ENCODE results near the gene OR2B2.

Gene OR2B2

DNA sequence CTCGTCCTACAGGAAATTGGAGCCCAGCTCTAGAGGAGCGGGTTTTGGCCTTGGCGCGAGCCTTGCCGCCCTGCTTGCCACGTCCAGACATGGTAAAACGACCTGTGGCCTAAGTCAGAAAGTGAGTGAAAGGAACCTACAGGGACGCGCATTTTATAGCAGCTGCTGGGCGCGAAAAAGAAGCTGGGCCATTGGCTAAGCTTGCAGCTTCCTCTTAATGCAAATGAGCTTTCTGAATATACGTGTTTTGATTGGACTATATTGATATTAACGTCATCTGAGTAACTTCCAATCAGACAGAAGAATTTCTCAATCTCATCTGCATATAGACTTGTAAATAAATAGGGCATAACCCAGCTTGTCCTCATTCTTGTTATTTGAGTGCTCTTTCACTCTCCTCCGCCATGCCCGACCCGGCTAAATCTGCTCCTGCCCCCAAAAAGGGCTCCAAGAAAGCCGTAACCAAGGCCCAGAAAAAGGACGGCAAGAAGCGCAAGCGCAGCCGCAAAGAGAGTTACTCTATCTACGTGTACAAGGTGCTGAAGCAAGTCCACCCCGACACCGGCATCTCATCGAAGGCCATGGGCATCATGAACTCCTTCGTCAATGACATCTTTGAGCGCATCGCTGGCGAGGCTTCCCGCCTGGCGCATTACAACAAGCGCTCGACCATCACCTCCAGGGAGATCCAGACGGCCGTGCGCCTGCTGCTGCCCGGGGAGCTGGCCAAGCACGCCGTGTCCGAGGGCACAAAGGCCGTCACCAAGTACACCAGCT, 18.9 kb downstream of the OR2B2 start:
- DNase-seq (ENCODE audit: low spot score), result peak; percentile 100

- DNase-seq (ENCODE audit: low spot score), result peak; percentile 45
Observed at GRCh38 chr6:27892649-27893058, 19.5 kb downstream of the OR2B2 start.

DNA sequence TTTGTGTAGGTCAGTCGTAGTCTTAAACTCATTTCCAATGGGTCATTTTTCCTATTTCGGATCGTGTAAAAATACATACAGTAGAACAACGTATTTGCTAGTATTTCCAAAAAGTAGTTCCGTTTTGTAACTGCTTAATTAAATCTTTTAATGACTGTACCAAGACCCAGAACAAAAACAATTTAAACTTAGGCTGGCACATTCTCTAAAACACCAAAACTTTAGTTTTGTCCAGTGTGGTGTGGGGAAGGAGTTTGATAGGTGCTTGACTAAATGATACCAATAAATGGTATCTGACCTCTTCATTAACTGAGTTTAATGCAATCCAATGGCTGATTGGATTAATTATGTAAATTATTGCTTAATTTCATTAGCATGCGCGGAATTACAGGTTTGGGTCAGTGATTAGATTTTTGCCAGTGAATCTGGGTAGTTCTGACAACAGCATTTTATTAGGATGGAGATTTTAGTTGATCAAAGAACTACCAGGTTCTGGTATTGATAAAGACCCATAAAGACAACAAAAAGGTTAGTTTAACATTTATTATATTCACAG, 20.8 kb downstream of the OR2B2 start:
- DNase-seq (ENCODE audit: low spot score), result no peak

GRCh38 chr6:27890445-27891319, 21.5 kb downstream of the OR2B2 start:
- DNase-seq (ENCODE audit: low spot score), result peak; percentile 60

DNA sequence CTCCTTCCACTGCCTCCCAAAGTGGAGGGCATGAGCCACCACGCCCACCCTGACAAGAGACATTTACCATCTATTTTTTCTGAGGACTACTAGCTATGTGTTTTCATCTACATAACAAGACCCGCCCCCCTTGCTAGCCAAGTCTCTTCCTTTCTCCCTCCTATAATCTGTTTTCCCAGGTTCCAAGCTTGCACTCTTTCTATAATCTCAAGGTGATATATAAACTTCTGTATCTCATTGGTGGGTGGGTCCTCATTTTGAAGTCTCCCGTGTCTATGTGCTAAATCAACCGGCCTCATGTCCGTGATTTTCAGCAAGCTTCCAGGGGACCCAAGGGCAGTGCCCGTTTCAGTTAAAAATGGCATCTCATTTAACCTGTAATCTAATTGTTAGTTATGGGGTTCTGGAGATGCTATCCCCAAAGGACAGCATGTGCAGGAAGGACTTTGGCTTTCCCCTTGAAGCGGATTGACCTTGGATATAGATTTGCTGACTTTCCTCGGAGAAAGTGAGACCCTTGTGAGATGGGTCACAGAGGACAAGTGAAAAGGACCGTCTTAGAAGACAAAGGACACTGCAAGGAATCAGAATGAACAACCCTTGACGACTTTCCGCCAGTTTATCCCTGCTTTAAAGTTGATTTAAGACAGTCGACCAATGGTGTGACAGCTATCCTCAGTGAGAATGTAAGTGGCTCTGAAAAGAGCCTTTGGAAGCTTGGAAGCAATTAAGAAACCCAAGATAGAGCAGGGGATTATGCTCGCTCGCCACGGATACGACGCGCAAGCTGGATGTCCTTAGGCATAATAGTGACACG, 22.4 kb downstream of the OR2B2 start:
- DNase-seq (ENCODE audit: low spot score), result no peak

DNA sequence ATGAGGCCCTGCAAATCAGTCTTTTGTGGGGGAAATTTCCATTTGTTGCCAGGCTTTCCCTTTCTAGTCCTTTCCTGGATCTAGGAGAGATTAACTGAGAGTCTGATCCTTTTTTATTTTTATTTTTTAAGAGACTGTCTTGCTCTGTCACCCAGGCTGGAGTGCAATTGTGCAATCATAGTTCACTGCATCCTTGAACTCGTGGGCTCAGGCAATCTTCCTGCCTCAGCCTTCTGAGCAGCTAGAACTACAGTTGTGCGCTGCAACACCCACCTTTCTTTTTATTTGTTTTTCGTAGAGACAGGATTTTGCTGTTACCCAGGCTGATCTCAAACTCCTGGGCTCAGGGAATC, 22.9 kb downstream of the OR2B2 start:
- DNase-seq (ENCODE audit: low spot score), result no peak

- no peak for DNase-seq (ENCODE audit: low spot score)
Observed at GRCh38 chr6:27888566-27888965, 23.6 kb downstream of the OR2B2 start.

GRCh38 chr6:27886073-27886472, 26.1 kb downstream of the OR2B2 start:
- no peak for DNase-seq (ENCODE audit: low spot score)

DNA sequence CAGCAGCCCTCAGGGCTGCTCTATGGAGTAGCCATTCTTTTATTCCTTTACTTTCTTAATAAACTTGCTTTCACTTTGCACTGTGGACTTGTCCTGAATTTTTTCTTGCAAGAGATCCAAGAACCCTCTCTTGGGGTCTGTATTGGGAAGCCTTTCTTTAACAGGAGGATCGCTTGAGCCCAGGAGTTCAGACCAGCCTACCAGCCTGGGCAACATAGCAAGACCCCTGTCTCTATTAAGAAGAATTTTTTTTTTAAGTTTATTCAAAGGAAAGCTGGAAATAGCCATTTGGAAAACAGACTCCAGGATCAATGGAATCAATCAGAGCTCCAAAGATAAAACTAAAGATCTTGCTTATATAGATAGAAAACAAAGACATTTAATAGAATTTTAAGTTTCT, 29.1 kb downstream of the OR2B2 start:
- no peak for DNase-seq (ENCODE audit: low spot score)

DNA sequence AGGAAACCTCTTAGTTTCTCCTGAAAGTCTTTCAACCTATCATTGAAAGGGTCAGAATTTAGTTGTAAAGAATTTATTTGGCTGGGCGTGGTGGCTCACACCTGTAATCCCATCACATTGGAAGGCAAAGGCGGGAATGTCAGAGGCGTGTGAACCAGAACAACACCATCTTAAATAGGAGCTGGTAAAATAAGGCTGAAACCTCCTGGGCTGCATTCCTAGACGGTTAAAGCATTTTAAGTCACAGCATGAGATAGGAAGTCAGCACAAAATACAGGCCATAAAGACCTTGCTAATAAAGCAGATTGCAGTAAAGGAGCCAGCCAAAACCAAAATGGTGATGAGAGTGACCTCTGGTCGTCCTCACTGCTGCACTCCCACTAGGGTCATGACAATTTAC, 29.6 kb downstream of the OR2B2 start:
- no peak for DNase-seq (ENCODE audit: low spot score)

DNA sequence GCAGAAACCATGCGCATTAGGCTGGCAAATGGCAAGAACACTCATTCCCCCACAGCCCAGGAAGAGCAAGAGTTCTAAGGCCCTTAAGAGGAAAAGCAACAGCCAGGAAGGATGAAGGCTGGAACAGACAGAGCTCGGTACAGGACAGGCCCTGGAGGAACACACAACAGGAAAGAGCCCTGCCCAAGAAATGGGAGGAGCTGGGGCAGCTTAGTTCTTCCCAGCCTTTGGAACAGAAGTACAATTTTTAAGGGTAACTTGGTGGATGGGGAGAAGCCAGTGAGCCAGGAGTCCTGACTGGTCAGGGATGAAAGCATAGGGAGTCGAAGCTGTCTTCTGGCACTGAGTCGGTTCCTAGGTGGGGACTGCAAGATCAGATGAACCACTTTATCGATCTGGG, 32.4 kb downstream of the OR2B2 start:
- DNase-seq (ENCODE audit: low spot score), result no peak

GRCh38 chr6:27874016-27874415, 38.2 kb downstream of the OR2B2 start:
- no peak for DNase-seq (ENCODE audit: low spot score)

DNA sequence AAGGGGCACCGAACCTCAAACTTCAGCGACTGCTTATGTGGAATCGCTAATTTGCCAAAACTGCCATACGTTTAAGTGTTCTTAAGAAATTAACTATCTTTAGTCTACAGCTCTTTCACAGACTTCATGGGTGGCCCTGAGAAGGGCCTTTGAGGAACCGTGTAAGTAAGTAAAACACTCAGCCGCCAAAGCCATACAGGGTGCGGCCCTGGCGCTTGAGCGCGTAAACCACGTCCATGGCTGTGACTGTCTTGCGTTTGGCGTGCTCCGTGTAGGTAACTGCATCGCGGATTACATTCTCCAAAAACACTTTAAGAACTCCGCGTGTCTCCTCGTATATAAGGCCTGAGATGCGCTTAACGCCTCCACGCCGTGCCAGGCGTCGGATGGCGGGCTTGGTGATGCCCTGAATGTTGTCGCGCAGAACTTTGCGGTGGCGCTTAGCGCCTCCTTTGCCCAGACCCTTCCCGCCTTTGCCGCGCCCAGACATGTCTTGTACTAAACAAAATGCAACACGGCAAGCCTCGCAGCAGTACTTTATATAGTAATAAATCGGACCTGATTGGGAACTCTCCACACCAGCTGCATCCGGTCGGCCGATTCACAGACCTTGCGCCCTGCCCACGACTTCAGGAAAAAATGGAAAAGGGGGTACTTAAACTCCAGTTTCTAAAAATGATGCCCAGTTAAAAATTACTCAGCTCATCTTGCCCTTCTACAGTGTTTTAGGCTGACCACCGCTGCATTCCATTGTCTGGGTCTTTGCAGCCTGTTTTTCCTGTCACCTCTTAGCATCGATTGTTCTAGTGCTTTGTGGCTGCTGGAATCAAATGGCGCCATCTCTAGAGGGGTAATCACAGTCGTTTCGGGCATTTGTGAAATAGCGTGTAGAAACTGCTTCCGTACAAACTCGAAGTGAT, 38.9 kb downstream of the OR2B2 start:
- DNase-seq (ENCODE audit: low spot score), result no peak

DNA sequence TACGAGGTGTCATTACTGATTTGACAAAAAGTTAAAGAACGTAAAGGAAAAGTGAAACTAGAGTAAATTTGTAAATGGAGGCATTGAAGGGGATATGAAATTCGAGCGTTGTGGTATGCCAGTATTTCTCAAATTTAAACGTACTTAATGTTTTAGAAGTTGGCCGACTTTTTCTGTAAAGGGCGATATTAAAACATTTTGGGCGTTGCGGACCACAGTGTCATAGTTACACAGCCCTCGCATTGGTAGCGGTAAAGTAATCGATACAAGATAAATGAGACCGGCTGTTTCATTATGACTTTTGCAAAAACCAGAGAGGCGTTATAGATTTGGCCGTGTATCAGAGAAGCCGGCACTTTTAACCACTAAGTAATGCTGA, 39.6 kb downstream of the OR2B2 start:
- DNase-seq (ENCODE audit: low spot score), result no peak

DNA sequence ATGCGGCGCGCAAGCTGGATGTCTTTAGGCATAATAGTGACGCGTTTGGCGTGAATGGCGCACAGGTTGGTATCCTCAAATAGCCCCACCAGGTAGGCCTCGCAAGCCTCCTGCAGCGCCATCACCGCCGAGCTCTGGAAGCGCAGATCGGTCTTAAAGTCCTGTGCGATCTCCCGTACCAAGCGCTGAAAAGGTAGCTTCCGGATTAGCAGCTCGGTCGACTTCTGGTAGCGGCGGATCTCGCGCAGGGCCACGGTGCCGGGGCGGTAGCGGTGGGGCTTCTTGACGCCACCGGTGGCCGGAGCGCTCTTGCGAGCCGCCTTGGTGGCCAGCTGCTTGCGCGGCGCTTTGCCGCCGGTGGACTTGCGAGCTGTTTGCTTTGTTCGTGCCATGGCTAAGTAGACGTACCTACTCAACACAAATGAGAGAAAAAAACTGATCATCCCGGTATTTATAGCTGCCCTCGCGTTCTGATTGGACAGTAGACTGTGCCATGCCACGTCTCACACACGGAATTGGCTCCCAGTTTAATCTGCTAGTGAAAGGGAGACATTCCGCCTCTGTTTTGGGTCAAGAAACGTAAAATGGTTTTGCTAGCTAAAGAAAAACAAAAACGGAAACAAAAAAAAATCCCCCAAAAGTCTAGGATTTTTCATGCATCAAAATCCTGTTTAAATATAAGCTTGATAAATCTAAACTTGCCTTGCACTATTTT, 40.1 kb downstream of the OR2B2 start:
- no peak for DNase-seq (ENCODE audit: low spot score)

GRCh38 chr6:27870291-27870870, 41.8 kb downstream of the OR2B2 start:
- DNase-seq (ENCODE audit: low spot score), result no peak

DNA sequence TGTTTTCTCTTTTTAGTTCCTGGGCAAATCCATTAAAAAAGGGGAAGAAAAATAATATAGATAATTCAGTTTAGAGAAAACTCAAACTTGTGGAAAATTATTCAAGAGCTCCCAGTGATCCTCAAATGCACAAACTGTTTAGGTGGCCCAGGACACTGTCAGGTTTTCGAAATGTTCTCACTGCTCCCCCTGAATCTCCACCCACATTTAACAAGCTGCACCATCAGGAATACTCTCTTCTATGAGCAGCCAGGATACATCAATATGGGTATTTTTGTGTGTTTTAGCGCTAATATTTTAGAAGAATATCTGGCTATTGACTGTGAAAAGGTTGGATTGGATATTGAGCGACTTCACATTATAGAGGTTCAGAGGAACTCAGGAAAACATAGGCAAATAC, 43.9 kb downstream of the OR2B2 start:
- DNase-seq (ENCODE audit: low spot score), result no peak

DNA sequence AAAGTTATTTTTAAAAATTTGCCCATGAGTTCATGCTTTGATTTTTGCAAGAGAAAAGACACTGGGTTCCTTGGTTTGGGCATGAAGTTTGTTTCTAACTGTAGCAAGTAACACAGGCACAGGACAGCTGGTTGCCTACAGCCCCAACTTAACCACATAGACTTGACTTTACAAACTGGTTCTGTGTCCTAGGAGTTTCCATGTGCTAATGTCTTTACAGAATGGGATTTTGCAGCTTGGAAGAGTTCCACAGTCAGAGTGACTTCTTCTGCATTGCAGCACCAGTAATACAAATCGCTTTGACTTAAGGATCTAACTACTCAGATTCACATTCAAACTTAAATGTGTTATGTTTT, 44.3 kb downstream of the OR2B2 start:
- no peak for DNase-seq (ENCODE audit: low spot score)

DNA sequence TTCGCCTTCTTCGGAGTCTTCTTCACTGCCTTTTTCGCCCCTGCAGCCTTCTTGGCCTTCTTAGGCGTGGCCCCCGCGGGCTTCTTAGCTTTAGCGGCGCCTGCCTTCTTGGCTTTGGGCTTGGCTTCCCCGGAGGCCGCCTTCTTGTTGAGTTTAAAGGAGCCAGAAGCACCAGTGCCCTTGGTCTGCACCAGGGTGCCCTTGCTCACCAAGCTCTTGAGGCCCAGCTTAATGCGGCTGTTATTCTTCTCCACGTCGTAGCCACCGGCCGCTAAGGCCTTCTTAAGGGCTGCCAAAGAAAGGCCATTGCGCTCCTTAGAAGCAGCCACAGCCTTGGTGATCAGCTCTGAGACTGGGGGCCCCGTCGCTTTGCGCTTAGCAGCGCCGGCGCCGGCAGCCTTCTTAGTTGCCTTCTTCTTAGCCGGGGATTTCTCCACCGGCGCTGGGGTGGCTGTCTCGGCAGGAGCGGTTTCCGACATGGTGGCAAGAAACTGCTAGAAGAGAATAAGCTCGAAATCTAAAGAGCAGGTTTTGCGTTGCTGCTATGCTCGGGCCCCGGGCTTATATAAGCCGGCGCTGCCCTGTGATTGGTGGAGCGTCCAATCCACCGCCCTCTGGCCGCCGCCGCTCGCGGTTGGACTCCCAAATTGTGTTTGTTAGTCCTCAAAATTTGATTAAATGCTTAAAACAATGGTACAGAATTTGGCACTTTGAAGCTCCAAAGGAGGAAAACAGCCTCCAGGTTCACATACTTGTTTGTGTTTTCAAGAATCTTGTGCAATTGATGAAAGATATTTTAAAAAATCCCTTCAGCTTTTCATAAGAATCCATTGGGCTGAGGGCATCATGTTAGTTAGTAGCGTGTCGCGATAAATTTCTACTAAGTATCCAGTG, 44.9 kb downstream of the OR2B2 start:
- DNase-seq (ENCODE audit: low spot score), result no peak

Measured in RKO (cell line).